NCI-H446 (cell line): ENCODE results near the gene PPARA.

Source experiments
- DNase-seq, 2 experiments: peaks; one replicate each; lab custom pipeline; 2025; lab: John Stamatoyannopoulos, UW

PPARA gene

DNA sequence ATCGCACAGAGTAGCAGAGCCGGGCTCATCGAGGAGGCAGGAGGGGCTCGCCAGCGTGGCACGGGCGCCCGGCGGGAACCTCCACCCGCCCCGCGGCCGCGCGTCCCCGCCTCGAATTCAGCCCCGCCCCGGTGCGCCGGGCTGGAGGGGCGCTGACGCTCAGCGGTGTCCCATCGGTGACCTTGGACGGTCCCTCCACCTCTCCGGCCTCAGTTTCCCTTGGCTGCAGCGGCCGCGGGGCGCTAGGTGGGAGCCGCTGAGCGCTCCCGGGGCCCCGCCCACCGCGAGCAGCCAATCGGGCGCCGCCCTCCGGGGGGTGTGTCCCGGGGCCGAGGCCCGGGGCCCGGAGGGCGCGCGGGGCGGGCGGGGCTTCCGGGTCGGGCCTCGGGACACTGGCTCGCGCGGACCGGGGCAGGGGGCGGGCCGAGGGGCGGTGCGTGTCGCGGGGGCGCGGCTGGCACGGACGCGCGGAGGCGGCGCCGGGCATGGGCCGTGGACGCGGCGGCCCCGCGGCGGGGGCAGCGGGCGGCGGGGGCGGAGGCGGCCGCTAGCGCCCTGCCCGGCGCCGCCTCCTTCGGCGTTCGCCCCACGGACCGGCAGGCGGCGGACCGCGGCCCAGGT lies at the start of gene PPARA:
TSS of gene PPARA (plus strand) at position 493 of the 621 bp plus-strand sequence. CDS start 47,858 bp downstream, outside the sequence.
- peak in 1 of 2 experiments; percentile 77 for DNase-seq

DNA sequence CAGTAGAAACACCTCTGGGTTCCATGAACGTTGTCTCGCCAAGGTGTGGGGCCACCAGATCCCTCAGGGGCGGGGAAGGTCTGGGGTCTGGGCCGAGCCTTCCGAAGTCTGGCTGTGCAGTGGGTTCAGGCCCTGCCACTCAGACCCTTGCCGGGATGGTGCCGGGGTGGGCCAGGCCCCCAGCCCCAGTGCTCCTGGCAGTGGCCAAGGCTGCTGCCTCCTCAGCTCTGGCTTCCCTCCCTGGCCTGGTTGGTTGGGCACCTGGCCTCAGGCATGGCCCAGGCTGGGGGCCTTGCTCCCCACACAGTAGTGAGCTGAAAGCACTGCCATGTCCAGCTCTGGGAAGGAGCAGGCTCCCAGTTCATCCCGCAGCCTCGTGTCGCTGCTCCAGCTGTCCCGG lies 48.2 kb upstream of the PPARA start:
- DNase-seq: no peak

DNA sequence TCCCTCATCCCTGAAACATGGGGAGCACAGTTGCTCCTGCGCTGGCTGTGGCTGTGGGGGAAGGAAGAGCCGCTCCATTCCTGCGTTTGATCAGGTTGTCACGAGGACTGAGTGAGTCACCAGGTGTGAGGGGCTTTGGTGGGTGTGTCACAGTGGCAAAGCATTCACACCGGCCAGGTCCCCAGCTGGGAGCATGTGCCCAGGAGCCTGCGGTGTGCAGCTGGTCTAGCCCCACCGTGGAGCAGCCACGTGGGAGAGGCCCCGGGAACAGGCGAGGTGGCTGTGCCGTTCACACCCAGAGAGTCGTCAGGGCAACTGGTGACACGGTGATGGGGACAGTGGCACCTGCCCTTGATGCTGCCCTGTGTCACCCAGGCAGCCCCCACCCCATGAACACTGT lies 47.6 kb upstream of the PPARA start:
- DNase-seq: no peak

DNA sequence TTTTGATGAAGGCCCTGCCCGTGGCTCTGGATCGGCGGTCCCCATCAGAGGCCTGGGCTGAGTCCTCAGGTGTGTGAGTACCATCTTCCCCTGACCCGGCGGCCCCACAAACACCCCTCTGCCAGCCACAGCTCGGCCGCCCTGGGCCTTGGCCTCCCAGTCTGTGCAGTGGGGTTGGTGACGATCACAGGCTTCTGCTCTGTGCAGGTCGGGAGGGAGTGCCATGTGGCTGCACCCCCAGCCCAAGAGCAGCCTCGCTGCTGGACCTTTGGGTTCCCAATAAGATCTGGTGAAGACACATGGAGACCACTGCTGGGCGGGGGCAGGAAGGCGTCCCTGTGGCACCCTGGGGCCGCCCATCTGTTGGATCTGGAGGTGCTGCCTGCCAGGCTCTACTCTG lies 47.1 kb upstream of the PPARA start:
- no peak for DNase-seq

DNA sequence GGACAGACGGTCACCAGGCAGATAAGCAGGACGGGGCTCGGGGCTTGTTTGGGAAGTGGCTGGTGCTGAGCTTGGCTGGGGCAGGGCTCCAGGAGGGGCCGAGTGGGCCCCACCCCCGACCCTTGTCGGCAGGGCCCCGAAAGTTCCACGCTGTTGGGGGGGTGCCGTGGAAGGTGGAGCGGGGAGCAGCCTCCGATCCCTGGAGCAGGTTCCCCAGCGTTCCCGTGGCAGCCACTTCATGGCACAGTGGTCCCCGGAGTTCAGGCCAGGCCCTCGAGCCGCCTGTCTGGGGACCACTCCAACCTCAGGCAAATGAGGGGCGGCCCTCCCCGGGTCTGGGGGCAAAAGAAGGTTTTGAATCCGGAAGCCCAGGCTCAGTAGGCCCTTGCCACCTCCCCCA lies 46.7 kb upstream of the PPARA start:
- no peak for DNase-seq

DNA sequence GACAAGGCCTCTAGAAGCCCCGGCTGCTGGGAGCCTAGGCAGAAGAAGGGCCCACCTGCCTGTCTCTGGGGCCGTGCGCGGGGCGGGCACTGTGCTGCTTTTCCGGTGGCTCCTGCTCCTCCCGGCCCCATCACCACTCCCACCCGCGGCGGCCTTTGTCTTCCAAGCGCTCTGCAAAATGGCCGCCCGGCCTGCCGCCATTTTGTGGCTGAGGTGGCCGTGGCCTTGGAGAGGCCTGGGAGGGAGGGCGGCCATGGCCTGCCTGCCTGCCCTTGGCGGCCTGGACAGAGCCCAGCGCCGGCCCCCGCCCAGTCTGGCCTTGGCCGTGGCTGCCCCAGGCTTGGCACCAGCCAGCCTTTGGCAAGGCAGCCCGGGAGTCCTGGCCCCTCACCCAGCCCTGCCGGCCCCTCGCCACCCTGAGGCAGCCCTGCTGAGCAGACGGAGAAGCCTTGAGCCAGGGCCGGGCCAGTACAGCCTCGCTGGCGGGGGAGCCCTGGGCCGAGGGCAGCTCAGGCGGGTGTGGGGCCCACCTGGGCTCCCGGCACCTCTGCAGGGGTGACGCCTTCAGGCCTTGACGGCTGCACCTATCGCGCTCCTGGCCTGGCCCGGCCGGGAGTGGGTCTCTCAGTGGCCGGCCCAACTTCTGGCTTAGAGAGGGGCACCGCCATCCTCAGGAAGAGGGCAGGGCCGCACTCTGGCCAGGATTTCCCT lies 46.0 kb upstream of the PPARA start:
- no peak for DNase-seq

DNA sequence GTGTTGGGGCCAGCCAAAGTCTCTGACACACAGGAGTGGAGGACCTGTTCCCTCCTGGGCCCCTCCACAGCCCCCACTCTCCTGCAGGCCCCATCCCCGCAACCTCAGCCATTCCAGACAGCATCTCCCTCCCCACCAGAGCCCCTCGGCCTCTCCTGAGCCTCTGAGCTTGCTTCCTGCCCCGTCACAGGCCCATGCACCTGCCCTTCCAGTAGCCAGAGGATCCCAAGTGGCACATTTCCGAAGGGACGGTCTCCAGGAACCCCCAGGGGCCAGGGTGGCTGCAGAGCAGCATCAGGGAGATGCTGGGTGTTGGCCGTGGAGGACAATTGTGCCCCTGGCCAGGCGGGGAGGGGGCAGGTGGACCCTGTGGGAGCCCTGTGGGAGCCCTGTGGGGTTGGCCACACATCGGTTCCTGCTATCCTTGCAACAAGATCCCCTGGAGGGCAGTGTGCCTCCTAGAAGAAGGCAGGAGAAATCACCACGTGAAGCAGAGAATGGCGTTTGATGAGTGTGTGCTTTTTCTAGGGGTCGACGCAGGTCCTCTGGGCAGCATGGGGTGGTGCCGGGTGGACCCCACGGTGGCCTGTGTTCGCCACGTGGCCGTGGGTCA lies 45.3 kb upstream of the PPARA start:
- DNase-seq: no peak

DNA sequence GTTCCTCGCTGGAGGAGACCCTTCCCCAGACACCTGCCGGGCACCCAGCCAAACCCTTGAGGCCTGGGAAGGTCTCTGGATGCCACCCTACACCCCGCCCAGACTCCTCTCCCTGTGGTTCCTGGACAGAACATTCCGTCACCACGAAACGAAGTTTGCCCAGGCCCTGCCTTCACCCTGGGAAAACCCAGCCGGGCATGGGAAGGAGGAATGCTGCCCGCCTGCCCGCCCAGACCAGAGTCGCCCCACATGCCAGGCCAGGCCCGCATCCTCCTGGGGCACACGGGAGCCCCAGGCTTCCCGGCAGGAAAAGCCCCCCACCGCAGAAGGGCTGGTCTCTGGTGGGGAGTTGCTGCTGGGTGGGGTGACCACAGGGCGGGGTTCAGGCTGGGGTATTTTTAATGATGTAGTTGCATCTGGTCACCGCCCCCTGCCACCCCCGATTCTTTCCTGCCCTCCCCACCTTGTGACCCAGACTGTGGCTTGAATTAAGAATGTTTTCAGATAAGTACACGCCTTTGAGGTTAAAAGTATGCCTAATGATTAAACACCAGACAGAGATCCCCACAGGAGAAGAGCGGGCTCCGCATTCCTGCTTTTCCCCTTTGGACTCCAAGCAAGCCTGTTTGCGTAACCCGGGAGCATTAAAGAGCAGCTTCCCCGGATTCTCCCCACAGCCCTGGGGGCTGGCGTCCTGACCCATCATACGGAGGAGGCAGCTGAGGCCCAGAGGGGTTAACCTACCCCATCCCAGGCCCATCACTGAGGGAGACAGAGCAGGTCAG lies 44.6 kb upstream of the PPARA start:
- no peak for DNase-seq

DNA sequence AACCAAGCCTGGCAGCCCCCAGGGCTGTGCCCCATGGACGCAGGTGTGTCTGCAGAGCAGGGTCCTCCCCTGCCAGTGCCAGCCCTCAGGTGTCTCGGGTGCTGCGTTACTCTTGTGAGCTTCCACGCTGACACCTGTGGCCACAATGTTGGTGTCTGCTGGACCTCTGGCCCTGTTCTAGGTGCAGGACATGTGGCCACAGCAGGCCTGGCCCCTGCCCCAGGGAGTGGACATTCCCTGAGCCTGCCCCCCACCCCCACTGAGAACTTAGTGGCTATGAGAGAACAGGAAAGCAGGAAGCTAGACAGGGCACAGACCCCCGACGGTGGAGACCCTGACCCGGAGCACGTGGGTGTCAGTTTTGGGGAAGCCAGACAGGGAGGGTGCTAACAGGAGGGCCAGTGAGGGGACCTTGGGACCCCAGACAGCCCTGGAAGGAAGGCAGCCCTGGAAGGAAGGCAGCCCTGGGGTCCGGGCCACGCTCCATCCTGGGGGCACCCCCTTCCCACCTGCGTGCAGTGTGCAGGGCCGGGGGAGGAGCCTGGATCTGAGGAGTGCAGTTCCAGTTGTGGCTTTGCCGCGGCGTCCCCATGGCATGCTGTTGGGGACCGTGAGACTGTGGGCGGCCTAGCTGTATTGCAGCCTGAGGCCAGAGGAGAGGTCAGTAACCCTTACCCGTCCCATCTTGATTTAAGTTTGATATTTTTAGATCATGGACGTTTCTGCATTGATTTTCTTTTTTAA lies 43.9 kb upstream of the PPARA start:
- no peak for DNase-seq

DNA sequence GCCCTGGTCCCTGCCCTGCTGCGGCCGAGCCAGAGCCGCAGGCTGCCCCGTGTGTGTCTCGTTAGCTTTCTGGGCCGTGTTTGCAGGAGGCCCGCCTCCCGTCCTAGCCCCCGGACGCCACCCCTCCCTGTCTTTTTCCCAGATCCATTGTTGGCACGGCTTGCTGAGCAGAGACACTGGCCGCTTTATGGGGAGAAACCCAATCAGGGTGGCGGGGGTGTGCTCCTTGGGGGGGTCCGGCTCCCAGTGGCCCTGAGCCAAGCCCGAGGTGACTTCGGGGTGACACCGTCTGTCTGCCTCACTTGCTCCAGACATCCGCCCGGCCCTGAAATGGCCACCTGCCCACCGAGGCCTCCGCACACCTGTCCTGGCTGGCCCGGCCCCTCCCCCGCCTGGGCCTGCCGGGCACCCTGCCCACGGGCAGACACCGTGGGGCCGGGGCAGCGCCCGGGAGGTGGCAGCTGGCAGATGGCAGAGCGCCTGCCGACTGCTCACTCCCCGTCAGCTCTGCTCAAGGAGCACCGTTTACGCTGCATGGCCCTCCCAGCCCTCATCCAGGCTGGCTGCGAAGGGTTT lies 43.1 kb upstream of the PPARA start:
- DNase-seq: peak in 1 of 2 experiments; percentile 78

DNA sequence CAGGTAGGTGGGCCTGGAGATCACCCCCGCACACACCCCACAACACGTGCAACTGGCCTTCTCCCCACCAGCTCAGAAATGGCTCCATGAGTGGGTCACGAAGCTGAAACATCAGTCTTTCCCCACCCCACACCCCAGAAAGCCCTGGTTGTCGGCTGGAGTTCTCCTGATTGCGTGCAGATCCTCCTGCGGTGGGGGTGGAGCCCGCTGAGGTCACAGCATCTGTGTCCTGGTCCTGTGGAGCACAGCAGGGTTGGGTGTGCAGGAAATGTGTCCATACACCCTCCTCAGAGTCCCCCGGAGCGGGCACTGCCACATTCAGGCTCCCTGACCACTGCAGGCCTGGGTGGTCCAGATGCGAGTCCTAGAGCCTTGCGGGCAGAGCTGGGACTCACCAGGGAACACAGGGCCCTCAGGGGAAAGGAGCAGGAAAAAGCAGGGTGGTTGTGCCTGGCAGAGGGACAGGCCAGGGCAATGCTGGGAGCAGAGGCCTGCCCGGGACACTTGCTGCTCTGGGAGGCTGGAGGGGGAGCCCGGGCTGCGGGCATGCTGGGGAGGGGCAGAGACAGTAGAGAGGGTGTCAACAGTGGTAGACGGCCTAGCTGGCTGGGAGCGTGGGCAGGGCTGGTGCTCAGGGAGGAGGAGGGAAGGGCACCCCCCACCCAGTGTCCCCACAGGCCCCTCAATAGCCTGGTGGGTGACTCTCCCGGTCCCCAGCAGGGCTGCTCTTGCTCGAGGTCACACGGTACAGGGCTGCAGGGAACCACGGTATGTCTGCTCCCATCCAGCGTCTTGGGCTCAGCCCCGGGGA lies 42.4 kb upstream of the PPARA start:
- DNase-seq: no peak

DNA sequence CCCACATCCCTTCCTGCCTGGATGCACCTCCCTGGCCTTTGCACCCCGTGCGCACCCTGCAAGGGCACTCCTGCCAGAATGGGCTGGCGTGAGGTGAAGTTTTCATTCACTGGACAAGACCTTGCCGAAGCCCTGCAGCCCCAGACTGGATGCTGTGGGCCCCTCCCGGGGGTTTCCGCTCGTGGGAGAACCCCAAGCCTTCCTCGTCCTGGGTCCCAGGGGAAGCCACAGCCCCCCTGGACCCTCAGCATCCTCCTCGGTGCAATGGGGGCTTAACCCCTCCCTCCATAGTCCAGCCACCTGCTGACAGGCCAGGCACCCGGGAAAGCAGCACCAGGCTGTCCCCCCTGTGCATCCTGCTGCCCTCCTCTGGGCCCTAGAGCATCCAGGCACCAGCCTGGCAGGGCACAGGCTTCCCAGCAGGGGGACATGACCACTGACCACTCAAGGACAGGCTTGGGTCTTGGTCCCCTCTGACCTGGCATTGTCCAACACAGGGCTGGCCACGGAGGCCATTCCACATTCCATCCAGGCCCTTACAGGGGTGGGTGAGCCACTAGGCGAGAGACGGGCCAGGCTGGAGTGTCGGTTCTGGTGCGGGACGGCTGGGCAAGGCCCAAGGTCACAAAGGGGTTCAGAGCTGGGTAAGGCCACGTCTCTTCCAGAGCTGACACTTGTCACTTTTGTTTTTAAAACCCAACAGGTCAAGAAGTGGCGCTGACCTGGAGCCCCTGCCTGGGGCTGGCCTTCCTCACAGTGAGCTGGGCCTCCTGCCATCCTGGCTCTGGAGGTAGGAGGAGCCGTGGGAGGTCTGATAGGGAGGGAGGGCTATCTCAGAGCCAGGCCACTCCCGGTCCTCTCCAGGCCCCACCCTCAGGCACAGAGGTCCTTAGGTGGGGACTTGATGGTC lies 41.5 kb upstream of the PPARA start:
- DNase-seq: no peak

DNA sequence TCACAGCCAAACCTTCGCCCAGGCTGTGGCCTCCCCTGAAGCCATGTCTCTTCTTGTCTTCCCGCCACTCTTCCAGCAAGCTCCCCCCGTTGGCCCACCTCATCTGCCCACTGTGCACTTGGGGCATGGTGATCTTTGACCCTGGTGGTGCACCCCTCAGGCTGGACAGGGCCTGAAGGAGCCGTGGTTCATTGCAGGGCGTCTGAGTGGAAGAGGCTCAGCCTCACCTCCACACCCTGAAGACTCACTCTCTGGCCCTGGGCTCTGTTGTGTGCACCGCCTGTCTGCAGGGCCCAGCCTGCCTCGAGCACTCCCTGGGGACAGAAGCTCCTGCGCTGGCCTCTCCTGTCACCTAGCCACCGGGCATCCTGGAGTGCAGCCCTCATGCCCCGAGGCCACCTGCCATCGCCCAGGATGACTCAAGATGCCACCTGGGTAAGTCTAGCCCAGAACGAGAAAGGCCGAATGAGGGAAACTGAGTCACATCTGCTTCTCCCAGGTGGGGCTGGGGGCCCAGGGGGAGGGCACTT lies 40.8 kb upstream of the PPARA start:
- no peak for DNase-seq

DNA sequence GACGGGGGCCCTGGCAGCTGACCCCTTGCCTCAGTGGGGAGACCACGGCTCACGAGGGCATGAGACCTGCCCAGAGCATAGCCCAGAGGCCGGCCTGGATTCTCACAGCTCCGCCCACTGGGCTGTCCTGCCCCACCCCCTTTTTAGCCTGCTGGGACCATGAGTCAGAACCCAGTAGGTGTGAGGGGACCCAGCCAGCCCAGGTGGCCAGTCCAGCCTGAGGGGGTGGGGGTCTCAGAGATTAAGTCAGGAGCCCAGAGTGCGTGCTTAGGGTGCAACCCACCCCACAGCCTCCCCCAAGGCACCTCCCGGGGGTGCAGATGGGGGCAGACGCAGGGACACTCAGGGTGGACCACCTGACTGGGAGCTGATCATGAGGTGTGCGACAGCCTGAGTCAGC lies 40.1 kb upstream of the PPARA start:
- DNase-seq: no peak

DNA sequence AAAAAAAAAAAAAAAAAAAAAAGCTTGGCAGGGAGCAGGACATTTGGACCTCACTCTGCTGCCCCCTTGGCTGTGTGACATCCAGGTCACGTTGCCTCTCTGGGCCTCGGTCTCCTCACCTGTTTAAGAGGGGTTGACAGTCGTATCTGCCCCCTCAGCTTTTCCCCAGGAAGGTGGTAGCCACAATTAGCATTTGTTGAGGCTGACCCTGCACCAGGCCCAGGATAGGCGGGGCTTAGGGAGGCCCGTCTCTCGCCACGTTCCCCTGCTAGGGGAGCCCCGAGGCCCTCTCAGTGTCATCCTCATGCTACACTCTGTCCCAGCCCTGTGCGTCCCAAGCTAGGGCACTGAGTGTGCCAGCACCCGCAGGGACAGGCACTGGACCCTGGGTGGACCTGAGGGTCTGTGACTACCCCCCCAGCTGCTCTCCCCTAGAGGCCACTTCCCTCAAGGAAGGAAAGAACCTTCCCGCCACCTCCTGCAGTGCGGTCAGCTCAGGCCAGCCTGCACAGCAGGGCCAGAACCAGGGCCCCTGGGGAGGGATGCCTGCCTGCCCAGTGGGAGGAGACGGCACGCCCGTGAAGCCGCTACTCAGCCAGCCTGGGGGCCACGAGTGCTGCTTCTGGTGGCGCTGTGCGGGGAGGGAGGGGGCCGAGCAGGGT lies 38.5 kb upstream of the PPARA start:
- no peak for DNase-seq

DNA sequence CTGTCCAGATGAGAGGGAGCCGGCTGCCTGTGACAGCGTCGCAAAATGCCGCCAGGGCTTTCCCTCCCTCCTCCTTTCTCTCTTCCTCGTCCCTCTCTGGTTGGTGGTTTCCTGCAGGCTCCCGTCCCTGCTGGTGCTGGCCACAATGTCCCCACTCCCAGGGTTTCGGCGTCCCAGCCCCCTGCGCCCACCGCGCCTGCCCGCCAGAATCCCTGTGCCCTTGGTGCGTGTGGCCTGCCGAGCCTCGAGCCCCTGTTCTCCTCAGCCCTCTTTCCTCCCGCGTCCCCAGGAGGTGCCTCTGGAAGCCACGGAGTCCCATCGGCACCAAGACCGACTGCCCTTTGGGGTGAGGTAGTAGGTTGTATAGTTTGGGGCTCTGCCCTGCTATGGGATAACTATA lies 37.9 kb upstream of the PPARA start:
- DNase-seq: no peak

DNA sequence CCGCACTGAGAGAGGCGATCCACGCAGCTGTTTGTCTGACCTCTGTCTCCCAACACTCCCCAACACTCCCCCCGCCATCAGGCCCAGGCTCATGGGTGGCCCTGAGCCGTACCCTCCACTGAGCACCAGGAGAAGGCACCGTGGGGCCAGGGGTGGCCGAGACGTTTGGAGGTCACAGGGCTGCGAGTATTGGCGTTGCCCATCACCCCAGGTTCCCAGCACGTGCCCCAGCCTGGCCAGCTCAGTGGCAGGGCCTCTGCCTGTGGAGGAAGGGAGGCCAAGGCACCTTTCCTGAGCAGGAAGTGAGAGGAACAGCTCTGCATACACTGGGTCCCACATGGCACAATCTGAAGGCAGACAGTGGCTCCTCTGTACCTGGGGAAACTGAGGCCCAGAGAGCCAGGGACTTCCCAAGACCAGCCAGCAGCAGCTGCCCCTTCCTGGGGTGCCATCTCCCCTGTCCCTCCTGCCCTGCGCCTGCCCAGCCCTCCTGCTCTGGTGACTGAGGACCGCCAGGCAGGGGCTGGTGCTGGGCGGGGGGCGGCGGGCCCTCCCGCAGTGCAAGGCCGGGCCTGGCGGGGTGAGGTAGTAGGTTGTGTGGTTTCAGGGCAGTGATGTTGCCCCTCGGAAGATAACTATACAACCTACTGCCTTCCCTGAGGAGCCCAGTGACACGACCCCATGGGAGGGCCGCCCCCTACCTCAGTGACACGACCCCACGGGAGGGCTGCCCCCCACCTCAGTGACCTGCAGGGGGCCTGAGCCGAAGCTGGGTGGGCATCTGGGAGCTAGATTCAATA lies 37.0 kb upstream of the PPARA start:
- no peak for DNase-seq

DNA sequence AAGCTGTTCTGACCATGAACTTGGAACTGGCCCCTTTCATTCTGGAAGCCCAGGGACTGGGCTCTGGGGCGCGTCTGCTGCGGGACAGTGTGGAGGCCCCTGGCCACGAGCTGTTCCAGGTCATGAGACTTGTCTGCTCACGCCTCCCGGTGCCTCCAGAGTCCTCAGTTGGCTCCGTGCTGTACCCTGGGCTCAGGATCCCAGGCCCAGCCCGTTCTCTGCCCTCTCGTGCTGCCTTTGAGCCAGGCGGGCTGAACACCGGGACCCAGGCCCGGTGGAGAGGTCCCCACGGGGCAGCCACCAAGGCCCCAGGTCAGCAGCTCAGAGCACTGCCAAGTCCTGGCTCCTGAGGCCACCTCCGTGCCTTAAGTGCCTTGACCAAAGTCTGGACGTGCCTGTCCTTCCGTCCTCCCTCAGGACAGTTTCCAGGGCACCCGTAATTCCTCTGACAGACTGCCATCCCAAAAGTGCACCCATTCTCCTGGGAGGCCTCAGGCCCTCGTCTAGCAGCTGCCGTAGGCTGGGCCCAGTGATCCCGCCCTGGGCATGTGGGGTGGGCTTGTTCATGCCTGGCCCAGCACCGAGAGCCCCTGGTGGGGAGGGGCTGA lies 36.3 kb upstream of the PPARA start:
- DNase-seq: no peak
